ENCODE results near the gene DDAH2.

Gene DDAH2

GRCh38 chr6:31721351-31722020 is 7.6 kb downstream of the DDAH2 start, which contains the start of gene LY6G6C:
LY6G6C (minus strand) TSS chr6:31721746; CDS start chr6:31721679, 67 bp downstream.
- ATAC-seq: no peak
- TF ChIP-seq TSHZ2 (CRISPR knock-in tag; IDR thresholded peaks at IDR 0.05) (no peak), TOX (CRISPR knock-in tag; IDR thresholded peaks at IDR 0.05; ENCODE audit: borderline replicate concordance) (no peak), TCF4 (CRISPR knock-in tag; IDR thresholded peaks at IDR 0.05; ENCODE audit: borderline replicate concordance) (no peak), PATZ1 (CRISPR knock-in tag; IDR thresholded peaks at IDR 0.05; ENCODE audit: borderline replicate concordance) (no peak), ARNTL (CRISPR knock-in tag; IDR thresholded peaks at IDR 0.05; ENCODE audit: borderline replicate concordance, low read depth) (no peak), BACH2 (CRISPR knock-in tag; IDR thresholded peaks at IDR 0.05; ENCODE audit: borderline replicate concordance) (no peak), ZNF70 (CRISPR knock-in tag; IDR thresholded peaks at IDR 0.05) (no peak), SNAI2 (CRISPR knock-in tag; IDR thresholded peaks at IDR 0.05) (no peak), ISL1 (CRISPR knock-in tag; IDR thresholded peaks at IDR 0.05) (no peak), ZNF565 (CRISPR knock-in tag; conservative IDR thresholded peaks at IDR 0.05; ENCODE audit: low read depth) (no peak), CREB5 (CRISPR knock-in tag; IDR thresholded peaks at IDR 0.05; ENCODE audit: low read depth) (no peak), ZC3H10 (CRISPR knock-in tag; IDR thresholded peaks at IDR 0.05) (no peak), ZNF8 (CRISPR knock-in tag; IDR thresholded peaks at IDR 0.05) (no peak), CSDC2 (CRISPR knock-in tag; IDR thresholded peaks at IDR 0.05) (no peak), OSR1 (CRISPR knock-in tag; IDR thresholded peaks at IDR 0.05) (no peak)

DNA sequence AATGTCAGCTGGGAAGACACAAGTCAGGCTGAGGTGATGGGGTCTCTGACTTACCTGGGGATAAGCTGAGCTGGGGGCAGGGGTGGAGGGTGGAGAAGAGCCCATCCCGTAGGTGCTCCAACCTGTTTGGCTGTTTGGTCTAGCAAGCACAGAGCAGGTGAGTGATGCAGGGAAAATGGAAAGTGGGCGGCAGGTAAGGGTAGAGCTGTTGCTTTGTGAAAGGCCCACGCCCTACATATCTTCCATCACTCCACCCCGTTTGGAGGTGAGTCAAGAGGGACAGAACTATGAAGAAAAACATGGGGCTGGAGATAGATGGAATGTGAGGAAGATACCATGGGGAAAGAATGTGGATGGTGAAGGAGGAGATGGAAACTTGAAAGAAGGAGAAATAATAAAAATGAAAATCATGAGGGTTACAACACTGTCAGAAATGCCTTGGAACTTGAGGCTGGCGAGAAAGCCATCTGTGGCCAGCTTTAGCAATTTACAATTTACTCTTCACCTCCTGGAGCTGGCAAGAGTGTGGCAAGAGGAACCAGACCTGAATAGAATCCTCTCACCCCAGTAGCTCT is 8.8 kb downstream of the DDAH2 start:
- no peak for ATAC-seq
- TF ChIP-seq ESRRG (CRISPR knock-in tag; IDR thresholded peaks at IDR 0.05) (no peak), ZFP30 (CRISPR knock-in tag; IDR thresholded peaks at IDR 0.05) (no peak), SNAI2 (CRISPR knock-in tag; IDR thresholded peaks at IDR 0.05) (no peak), CSDC2 (CRISPR knock-in tag; IDR thresholded peaks at IDR 0.05) (no peak), GLIS3 (CRISPR knock-in tag; IDR thresholded peaks at IDR 0.05) (no peak), POU6F1 (CRISPR knock-in tag; IDR thresholded peaks at IDR 0.05; ENCODE audit: borderline replicate concordance, low read depth) (no peak), PATZ1 (CRISPR knock-in tag; IDR thresholded peaks at IDR 0.05; ENCODE audit: borderline replicate concordance) (no peak), ZNF70 (CRISPR knock-in tag; IDR thresholded peaks at IDR 0.05) (no peak), BACH2 (CRISPR knock-in tag; IDR thresholded peaks at IDR 0.05; ENCODE audit: borderline replicate concordance) (no peak), ZC3H10 (CRISPR knock-in tag; IDR thresholded peaks at IDR 0.05) (no peak), PPARA (CRISPR knock-in tag; IDR thresholded peaks at IDR 0.05; ENCODE audit: borderline replicate concordance) (no peak), RARB (CRISPR knock-in tag; IDR thresholded peaks at IDR 0.05) (no peak), ZNF8 (CRISPR knock-in tag; IDR thresholded peaks at IDR 0.05) (no peak), OSR1 (CRISPR knock-in tag; IDR thresholded peaks at IDR 0.05) (no peak)
